Kidney (tissue), 14 donors: Measurements from ENCODE around the gene TDRD12. TPM values are rescaled to one million over a fixed set of nuclear protein-coding genes. Genes with fewer than 3 reads are reported as not detected.

ENCODE experiments used
- DNase-seq, 5 donors: peaks; one replicate each; pipeline ENCODE4 v3.0.0-alpha.2; 2013 to 2020
- FAIRE-seq: peaks from 2 replicates; lab custom pipeline; 2012; peaks lifted over from hg19 to GRCh38; lab: Jason Lieb, UNC
- H3K27ac ChIP-seq, 2 donors: one replicate each; pipeline ENCODE4 v1.7.0; 2013; ENCODE audit warnings: low read depth in 2 of 2, low read length in 2 of 2, inconsistent platforms in 1 of 2
- H3K27me3 ChIP-seq: one replicate; pipeline ENCODE4 v1.7.1; 2013; ENCODE audit warnings: low read length, inconsistent platforms; ENCODE audit not compliant: control insufficient read depth, insufficient read depth
- H3K36me3 ChIP-seq, 3 donors: one replicate each; pipeline versions ENCODE4 v1.7.0 to v1.7.1; 2013; ENCODE audit warnings: low read length in 3 of 3, control low read depth in 1 of 3, inconsistent platforms in 1 of 3; ENCODE audit not compliant: insufficient read depth in 3 of 3, control insufficient read depth in 2 of 3
- H3K4me1 ChIP-seq, 3 donors: one replicate each; pipeline versions ENCODE4 v1.7.0 to v1.7.1; 2013; ENCODE audit warnings: low read length in 3 of 3, inconsistent platforms in 1 of 3, low read depth in 1 of 3; ENCODE audit not compliant: control insufficient read depth in 2 of 3, insufficient read depth in 2 of 3
- H3K4me3 ChIP-seq, 3 donors: one replicate each; pipeline versions ENCODE4 v1.7.0 to v1.8.1; 2013; ENCODE audit warnings: low read length in 3 of 3, control low read depth in 1 of 3, inconsistent platforms in 1 of 3
- H3K9ac ChIP-seq, 3 donors: one replicate each; pipeline versions ENCODE4 v1.7.0 to v1.7.1; 2013; ENCODE audit warnings: low read length in 3 of 3, control low read depth in 1 of 3, inconsistent platforms in 1 of 3
- H3K9me3 ChIP-seq, 3 donors: one replicate each; pipeline versions ENCODE4 v1.7.0 to v1.7.1; 2013; ENCODE audit warnings: low read length in 3 of 3, control low read depth in 1 of 3, inconsistent platforms in 1 of 3; ENCODE audit not compliant: control insufficient read depth in 2 of 3, insufficient read depth in 1 of 3
- CTCF ChIP-seq: IDR thresholded peaks from 3 replicates; pipeline ENCODE4 v1.5.1; 2012; ENCODE audit warnings: mild to moderate bottlenecking, moderate library complexity, borderline replicate concordance; ENCODE audit not compliant: insufficient read depth; ENCODE audit errors: extremely low read depth
- intact Hi-C: fragments of 100-400 bp; cut with DNase I; formaldehyde crosslinking; loops from one replicate; pipeline ENCODE4 v1.11.1; 2022
- polyA plus RNA-seq: library from polyadenylated mRNA; stranded (reverse); fragments of 350-450 nt; fragmentation: Illumina TruSeq; extraction: RNeasy Lipid Tissue Mini Kit (QIAGEN cat#74804); gene quantifications from one replicate; pipeline ENCODE4 v1.2.3, GENCODE V29; 2014; ENCODE audit warnings: low read depth, low replicate concordance; ENCODE audit not compliant: insufficient read depth
- total RNA-seq: library from RNA; stranded (reverse); fragmentation: NEBNext Ultra II Directional; extraction: Animal tissue kit (Norgen Biotek cat#: 25700); gene quantifications from one replicate; pipeline ENCODE4 v1.2.1, GENCODE V29; 2021
- donor health status: control.
- donor health status: control.
- donor health status: control.
- donor health status: control.
- donor health status: control.
- donor health status: DM: yes; HTN: yes; CAD: no.
- donor health status: Normal renal cell carcinoma (clear cell type).

TDRD12 gene
- total and polyA plus RNA-seq, 2 donors from 2014 or later: 0.38 TPM; not detected in 1

GRCh38 chr19:32862741-32863140 lies 143.2 kb downstream of the TDRD12 start:
- no peak overlapping the region for H3K4me3 ChIP-seq
- no peaks in the 10 kb centered on the region for H3K27me3 ChIP-seq
- H3K36me3 ChIP-seq: no peaks in the 10 kb centered on the region
- H3K9me3 ChIP-seq: no peaks in the 10 kb centered on the region
- FAIRE-seq: no peak
- DNase-seq: no peak
- H3K9ac ChIP-seq: no peak overlapping the region
- intact Hi-C loops: no loop called here
- H3K4me1 ChIP-seq: no peaks in the 10 kb centered on the region
- no peak for TF ChIP-seq CTCF
- H3K27ac ChIP-seq: no peak overlapping the region

GRCh38 chr19:32863301-32863700 lies 143.7 kb downstream of the TDRD12 start:
- DNase-seq: no peak
- FAIRE-seq: no peak
- Histone ChIP-seq H3K36me3 (no peaks in the 10 kb centered on the region), H3K9ac (no peak overlapping the region), H3K27ac (no peak overlapping the region), H3K4me3 (no peak overlapping the region), H3K27me3 (no peaks in the 10 kb centered on the region), H3K9me3 (no peaks in the 10 kb centered on the region), H3K4me1 (no peaks in the 10 kb centered on the region)
- intact Hi-C loops: no loop called here
- no peak for TF ChIP-seq CTCF

GRCh38 chr19:32863841-32864240 lies 144.3 kb downstream of the TDRD12 start:
- Histone ChIP-seq H3K9ac (no peak overlapping the region), H3K27me3 (no peaks in the 10 kb centered on the region), H3K4me3 (no peak overlapping the region), H3K9me3 (no peaks in the 10 kb centered on the region), H3K4me1 (no peaks in the 10 kb centered on the region), H3K27ac (no peak overlapping the region), H3K36me3 (no peaks in the 10 kb centered on the region)
- FAIRE-seq (no peak), DNase-seq (no peak)
- TF ChIP-seq CTCF: no peak
- intact Hi-C loops: no loop called here
